NCI-H1694 treated with DMSO at 0.1 percent for 48 hours (cell line): ENCODE measurements around the gene FLNC.
A peak's percentile ranks its signal among the peaks of the same experiment; 100 is the strongest.

Experiments used
- DNase-seq: peaks from one replicate; lab custom pipeline; 2025; lab: John Stamatoyannopoulos, UW

The FLNC gene

DNA sequence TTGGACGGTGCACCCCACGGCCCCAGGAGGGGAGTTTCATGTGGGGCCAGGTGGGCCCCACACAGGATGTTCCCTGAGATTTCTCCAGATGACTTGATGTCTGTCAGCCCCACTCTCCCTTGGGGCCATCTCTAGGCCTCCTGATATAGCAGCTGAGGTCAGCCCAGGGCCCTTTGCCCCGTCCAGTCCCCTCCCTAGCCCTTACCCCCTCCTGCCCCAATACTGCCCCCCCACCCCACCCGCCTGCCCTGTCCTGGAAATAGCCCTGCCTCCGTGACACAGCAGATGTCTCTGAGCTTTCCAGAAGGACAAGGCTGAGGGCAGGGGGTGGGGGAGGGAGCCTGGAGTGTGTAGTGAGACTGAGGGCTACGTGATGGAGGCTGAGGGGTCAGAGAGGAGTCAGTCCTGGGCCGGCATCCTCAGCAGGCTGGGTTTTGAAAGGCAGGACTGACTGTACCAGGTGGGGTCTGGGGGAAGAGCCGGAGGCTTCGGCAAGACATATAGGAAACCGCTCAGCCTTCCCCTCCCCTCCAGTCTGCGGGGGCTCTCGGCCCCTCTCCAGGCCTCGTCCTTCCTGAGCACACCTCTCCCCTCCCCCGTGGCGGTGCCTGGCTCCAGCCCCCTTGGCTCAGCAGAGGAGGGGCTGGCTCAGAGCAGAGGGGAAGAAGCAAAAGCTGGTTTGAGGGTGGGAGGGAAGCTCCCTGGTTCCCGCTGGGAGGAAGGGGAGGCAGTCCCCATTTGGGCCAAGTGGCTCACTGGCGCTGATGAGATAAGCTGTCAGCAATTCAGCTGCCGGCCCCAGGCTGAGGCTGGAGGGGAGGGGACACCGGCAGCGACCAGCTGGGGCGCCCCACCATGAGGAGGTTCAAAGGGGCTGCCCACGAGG lies 2.0 kb downstream of the FLNC start:
- DNase-seq, result peak; percentile 58

DNA sequence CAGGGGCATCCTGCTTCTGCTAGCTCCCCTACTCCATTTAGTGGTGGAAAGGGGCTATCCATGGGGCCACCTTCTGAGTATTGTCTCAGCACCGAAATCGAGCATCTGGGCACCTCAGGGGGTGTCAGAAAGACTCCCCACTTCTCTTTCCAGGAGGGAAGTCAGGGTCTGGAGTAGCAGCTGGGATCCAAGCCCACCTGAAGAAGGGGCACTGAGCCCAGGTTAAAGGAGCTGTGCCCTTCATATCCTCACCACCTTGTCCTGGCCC lies 2.6 kb downstream of the FLNC start:
- DNase-seq, result no peak

DNA sequence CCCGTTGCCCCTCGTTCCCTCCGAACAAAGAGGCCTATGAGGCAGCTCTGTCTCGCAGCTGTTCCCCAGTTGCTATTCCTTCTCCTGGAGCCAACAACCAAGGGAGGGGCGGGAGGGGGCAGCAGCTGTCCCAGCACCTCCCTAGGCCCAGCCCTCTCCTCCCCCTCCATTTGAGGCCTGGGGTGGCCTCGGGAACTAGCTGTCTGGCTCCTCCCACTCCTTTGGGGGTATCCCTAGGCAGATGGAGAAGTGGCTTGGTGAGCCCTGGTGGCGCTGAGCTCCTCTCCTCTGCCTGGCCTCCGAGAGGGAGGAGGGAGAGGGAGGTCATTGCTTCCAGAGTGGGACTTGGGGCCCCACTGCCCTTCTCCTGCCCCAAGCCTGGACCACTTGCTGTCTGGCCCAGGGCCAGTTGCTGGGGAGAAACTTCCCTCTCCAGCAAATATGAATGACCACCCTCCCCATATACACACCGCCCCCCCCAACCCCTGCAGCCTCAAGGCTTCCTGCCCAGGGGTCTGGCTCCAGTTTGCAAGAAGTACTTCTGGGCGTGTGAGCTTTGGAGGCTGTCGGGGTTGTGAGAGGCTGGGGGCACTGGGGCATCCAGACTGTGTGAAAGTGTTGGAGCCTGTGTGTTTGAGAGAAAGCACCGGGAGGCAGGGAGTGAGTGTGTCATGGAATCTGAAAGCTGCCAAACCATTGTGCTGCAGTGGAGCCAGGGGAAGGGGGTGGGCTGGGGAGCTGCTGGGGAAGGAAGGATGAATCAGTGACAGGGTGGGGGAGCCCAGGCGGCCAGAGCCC lies 3.1 kb downstream of the FLNC start:
- DNase-seq, result peak; percentile 79

DNA sequence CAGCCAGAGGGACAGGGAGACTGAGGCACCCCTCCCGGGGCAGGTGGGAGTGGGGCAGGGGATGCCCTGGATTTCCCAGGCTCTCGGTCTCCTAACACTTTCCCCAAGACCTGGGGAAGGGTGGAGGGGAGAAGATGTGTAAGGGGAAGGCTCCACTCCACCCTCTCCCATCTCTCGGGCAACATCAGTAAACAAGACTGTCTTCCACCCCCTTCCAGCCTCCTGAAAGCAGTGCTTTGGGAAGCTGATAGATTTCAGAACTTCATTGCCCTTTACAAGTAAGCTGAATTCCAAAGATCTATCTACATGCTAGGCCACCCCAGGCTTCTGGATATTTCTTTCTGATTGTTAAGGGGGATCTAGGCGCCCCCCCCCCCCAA lies 3.7 kb downstream of the FLNC start:
- no peak for DNase-seq

DNA sequence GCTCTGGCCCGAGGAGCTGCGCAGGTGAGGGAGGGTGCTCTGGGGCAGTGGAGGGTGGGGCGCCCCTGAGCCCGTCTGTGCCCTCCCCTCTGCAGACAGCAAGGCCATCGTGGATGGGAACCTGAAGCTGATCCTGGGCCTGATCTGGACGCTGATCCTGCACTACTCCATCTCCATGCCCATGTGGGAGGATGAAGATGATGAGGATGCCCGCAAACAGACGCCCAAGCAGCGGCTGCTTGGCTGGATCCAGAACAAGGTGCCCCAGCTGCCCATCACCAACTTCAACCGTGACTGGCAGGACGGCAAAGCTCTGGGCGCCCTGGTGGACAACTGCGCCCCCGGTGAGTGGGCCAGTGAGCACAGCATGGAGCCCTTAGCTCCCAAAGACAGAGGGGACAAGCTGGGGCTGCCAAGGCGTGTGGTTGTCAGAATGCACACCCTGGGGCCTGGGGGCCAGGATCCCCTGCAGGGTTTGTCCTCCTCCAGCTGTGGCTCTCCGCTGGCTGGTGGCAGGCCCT lies 5.1 kb downstream of the FLNC start:
- no peak for DNase-seq

DNA sequence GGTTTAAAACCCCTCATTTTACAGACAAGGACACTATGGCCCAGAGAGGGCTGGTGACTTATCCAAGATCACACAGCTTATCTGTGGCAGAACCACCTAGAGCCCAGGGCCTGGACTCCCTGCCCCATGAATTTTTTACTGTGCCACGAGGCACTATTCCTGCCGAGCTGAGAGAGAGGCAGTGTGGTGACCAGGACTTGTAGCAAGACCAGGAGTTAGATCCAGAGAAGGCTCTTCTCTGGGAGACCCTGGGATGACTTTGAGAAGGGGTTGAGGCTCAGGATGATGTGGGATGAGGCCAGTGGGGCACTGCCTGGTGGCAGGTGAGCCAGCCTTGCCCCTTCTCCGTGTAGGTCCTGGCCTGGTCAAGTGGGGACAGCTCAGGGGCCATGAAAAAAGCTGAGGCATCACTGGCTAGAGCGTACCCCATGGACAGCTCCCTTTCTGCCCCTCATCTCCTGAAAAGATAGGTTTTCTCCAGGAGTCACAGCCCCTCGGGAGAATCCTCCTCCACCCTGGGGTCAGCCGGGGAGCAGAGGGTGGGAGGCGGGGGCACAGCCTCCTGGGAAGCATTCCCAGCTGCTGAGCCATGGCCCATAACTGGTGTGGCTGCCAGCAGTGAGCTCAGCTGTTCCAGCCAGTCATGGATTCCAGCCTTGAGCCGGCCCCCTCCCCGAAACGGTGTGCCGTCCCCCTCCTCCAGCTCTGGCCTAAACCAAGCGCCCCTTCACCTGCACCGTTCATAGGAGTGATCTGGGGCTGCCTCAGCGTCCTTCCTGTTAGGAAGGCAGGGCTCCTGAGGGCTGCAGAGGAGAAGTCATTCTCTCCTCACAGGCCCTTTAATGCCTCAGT lies 5.8 kb downstream of the FLNC start:
- no peak for DNase-seq

DNA sequence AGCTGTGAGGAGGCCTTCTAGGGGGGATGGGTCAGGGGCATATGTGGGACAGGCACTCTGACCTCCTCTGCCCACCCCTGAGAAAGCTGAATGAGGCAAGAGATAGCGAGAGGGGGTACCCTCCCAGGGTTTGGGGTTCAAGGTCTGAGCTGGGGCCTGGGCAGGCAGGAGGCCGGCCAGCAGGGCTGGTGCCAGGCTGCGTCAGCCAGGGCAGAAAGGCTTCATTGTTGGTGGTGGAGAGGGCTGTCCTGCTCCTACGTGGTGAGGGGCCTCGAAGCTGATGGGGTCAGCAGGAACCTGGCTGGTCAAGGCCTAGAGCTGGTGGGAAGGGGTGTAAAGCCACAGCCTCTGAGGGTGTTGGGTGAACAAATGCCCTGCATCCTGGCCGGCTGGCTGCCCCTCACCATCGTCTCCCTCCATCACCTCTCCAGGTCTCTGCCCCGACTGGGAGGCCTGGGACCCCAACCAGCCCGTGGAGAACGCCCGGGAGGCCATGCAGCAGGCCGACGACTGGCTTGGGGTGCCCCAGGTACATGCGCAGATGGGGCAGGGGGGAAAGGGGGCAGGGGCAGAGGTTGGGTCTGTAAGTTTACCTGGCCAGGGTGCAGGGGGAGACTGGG lies 6.6 kb downstream of the FLNC start:
- no peak for DNase-seq

DNA sequence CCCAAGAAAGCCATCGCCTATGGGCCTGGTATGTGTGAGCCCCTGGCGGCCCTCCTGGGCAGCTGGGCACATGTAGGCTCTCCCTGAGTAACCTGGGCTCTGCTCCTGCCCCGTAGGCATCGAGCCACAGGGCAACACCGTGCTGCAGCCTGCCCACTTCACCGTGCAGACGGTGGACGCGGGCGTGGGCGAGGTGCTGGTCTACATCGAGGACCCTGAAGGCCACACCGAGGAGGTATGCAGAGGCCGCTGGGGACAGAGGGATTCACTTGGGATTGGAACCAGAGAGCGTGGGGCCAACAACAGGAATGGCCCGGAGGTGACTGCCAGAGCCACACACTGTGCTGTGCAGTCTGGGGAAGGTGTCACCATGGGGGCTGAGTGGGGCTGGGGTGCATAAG lies 7.3 kb downstream of the FLNC start:
- DNase-seq, result no peak

DNA sequence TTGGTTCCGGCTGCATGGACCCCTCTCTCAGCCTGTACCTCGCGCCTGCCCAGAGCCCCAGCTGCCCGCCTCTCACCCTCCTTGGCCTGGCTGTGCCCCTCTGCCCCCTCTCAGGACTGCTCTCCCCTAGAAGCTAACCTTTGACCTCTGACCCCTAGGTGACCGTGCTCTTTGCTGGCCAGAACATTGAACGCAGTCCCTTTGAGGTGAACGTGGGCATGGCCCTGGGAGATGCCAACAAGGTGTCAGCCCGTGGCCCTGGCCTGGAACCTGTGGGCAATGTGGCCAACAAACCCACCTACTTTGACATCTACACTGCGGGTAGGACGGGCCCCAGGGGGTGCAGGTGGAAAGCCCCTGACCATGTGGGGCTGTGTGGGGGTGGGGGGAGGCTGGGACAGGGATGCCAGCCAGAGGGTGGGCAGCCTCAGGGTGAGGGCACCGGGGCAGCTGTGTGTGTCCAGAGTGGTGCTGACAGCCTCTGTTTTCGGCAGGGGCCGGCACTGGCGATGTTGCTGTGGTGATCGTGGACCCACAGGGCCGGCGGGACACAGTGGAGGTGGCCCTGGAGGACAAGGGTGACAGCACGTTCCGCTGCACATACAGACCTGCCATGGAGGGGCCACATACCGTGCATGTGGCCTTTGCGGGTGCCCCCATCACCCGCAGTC lies 8.0 kb downstream of the FLNC start:
- DNase-seq, result no peak

DNA sequence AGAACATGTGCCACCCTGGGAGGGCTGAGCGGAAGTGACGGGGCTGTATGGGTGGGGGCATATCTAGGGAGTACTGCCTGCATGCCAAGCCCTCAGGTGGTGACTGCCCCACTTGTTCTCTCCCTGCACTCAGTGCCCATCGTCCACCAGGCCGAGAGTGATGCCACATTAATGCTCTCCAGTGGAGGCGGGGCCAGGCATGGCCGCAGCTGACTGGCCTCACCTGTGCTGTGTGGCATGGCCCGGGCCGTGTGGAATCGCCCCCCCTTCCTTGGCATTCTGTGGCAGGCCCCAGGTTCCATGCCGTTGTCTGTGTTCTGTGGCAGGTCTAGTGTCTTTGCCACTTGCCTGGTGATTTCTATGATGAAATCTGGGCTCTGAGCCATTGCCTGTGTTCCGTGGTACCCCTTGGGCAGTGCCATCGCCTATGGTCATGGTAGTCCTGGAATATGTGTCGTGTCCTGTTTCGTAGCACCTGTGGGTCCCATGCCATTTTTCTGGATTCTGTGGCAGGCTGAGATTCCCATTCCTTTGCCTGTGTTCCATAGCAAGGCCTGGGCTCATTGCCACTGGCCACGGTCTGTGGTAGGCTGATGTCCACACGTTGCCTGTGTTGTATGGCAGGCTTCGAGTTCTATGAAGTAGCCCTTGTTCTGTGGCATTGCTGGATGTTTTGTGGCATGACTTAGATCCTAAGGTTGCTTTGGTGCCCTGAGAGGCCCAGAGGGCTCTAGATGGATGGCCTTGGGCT lies 8.9 kb downstream of the FLNC start:
- no peak for DNase-seq

DNA sequence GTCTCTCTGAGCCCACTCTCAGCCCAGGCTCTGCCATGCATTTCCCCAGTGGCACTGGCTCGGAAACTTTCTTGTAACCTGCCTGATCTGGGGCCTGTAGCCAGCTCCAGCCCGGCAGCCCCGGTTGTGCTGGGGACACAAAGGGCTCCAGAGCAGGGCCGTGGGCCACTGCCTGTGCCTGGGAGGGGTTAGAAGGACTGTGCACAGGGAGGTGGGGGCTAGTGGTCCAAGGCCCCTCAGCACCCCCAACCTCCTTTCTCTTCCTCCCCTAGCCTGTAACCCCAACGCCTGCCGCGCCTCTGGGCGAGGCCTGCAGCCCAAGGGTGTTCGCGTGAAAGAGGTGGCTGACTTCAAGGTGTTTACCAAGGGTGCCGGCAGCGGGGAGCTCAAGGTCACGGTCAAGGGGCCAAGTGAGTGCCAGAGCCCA lies 9.6 kb downstream of the FLNC start:
- no peak for DNase-seq

DNA sequence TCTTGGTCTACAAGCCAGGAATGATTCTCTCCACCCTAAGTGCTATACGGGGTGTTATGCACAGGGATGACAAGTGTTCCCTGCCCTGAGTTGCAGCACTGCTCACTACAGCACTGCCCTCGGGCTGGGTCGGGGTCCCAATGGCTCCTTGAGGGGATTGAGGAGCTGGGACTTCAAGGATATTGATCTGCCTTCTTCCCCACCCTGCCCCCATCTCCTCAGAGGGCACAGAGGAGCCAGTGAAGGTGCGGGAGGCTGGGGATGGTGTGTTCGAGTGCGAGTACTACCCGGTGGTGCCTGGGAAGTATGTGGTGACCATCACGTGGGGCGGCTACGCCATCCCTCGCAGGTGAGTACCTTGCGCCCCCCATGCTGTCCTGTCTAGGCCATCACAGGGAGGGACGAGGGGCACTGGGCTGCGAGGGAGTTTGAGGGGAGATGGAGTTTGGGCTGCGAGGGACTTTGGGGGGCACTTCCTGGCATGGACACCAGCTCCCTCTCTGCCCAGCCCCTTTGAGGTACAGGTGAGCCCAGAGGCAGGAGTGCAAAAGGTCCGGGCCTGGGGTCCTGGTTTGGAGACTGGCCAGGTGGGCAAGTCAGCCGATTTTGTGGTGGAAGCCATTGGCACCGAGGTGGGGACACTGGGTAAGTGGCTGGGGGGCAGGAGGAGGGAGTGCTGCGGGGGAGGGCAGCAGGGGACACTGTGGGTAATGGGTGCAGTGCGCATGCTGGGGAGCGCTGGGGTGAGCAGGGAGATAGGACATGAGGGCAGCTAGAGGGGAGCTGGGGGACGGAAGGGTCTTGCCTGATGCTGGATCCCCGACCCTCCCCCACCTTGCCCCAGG lies 10.3 kb downstream of the FLNC start:
- DNase-seq, result no peak

DNA sequence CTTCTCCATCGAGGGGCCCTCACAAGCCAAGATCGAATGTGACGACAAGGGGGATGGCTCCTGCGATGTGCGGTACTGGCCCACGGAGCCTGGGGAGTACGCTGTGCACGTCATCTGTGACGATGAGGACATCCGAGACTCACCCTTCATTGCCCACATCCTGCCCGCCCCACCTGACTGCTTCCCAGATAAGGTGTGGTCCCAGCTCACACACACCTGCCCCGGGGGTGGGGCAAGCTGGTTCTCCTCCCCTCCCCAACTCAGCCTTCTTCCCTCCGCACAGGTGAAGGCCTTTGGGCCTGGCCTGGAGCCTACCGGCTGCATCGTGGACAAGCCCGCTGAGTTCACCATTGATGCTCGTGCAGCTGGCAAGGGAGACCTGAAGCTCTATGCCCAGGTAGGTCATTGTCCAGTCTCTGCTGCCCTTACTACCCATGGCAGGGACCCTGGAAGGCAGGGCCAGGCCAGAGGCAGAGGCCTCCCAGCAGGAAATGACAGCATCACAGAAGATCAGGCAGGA lies 11.0 kb downstream of the FLNC start:
- no peak for DNase-seq

DNA sequence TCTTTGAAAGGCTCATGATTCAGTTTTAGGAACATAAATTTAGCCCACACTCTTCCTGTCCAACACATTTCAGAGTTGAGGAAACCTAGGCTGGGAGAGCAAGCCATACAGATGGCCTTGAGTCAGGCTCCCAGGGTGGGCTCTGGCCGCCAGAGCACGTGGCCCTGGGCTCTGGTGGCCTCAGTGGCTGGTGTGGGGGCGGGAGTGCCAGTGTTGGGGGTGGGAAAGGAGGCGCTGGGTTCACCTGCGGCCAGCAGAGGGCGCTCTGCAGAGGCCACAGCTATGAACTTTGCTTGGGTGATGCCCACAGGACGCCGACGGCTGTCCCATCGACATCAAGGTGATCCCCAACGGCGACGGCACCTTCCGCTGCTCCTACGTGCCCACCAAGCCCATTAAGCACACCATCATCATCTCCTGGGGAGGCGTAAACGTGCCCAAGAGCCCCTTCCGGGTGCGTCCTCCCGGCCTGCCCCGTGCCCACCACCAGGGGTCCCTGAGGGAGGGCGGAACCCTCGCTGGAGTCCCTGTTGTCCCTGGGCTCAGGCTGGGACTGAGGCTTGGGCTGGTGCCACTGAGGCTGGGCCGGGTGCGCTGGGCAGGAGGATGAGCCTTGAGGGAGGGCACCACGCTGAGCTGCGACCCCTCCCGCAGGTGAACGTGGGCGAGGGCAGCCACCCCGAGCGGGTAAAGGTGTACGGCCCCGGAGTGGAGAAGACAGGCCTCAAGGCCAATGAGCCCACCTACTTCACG lies 11.9 kb downstream of the FLNC start:
- DNase-seq, result no peak

DNA sequence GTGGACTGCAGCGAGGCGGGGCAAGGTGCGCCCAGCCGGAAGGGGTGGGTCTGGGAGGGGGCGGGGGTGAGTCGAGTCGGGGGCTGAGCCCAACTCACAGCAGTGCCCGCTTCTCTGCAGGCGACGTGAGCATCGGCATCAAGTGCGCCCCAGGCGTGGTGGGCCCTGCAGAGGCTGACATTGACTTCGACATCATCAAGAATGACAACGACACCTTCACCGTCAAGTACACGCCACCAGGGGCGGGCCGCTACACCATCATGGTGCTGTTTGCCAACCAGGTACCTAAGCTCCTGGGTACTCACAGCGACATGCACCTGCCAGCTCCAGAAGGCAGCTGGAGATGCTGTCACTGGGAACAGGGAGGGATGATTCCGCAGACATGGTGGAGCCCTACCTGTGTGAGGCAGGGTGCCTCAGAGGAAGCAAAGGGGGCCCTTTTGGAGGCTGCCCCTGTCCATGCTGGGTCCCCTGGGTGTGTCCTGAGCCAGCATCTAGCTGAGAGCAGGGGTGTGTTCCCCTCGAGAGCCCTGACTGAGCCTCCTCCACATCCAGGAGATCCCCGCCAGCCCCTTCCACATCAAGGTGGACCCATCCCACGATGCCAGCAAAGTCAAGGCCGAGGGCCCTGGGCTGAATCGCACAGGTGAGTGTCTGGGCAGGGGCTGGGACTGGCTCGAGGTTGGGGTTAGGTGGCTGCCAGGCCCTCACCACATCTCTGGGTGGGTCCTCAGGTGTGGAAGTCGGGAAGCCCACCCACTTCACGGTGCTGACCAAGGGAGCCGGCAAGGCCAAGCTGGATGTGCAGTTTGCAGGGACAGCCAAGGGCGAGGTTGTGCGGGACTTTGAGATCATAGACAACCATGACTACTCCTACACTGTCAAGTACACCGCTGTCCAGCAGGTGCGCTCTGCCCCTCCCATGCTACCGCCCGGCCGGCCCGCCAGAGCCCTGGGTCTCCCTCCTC lies 12.8 kb downstream of the FLNC start:
- no peak for DNase-seq

DNA sequence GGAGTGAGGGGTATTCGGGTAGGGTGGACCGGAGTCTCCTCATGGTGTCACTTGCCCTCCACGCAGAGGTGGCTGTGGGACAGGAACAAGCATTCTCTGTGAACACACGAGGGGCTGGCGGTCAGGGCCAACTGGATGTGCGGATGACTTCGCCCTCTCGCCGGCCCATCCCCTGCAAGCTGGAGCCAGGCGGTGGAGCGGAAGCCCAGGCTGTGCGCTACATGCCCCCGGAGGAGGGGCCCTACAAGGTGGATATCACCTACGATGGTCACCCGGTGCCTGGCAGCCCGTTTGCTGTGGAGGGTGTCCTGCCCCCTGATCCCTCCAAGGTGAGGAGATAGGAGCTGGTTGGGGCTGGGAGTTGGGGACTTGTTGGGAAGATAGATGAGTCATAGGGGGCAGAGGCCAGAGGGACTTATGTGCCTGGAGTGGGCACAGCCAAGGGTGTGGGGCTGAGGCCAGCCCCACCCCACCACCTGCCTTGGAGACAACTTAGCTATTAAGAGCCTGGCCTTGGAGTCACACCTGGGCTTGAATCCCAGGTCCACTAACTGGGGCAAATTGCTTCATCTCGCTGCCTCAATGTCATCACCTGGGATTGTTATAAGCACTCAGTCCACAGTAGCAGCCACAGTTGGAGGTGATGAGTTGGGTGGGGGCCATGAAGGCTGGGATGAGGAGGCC lies 13.9 kb downstream of the FLNC start:
- DNase-seq, result no peak

DNA sequence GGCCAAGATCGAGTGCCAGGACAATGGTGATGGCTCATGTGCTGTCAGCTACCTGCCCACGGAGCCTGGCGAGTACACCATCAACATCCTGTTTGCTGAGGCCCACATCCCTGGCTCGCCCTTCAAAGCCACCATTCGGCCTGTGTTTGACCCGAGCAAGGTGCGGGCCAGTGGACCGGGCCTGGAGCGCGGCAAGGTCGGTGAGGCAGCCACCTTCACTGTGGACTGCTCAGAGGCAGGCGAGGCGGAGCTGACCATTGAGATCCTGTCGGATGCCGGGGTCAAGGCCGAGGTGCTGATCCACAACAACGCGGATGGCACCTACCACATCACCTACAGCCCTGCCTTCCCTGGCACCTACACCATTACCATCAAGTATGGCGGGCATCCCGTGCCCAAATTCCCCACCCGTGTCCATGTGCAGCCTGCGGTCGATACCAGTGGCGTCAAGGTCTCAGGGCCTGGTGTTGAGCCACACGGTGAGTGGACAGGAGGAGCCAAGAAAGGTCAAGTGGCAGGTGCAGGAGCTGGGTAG lies 14.6 kb downstream of the FLNC start:
- DNase-seq, result no peak
